AG09319 (cell line): ENCODE results near the gene PRELID2.

ENCODE experiments used
- DNase-seq: peaks from one replicate; pipeline ENCODE4 v3.0.0-alpha.2; 2010; ENCODE audit warnings: low read depth; ENCODE audit errors: extremely low read depth
- TF ChIP-seq, protein P1 (sequence below): IDR thresholded peaks from 2 replicates; pipeline ENCODE4 v1.5.1; 2011; ENCODE audit warnings: low read depth, mild to moderate bottlenecking, inconsistent platforms, low read length, moderate library complexity

Gene PRELID2

DNA sequence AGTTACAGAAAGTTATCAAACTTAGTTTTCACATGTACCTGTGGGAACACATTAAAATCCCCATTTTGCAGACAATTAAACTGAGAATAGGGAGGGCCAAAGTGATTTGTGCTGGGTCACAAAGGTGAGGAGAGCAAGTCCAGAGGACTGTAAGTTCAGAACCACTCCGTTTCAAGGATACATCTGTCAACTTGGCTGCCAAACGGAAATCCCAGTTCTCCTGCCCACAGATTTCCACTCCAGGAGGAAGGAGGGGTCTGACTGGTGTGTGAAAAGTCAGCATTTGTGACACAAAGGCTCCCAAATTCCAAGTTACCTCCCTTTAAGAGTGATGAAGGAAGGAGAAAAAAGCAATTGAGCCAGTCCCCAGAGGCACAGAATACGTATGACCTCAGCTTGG is 42.3 kb downstream of the PRELID2 start:
- no peak for DNase-seq
- TF ChIP-seq, protein P1, sequence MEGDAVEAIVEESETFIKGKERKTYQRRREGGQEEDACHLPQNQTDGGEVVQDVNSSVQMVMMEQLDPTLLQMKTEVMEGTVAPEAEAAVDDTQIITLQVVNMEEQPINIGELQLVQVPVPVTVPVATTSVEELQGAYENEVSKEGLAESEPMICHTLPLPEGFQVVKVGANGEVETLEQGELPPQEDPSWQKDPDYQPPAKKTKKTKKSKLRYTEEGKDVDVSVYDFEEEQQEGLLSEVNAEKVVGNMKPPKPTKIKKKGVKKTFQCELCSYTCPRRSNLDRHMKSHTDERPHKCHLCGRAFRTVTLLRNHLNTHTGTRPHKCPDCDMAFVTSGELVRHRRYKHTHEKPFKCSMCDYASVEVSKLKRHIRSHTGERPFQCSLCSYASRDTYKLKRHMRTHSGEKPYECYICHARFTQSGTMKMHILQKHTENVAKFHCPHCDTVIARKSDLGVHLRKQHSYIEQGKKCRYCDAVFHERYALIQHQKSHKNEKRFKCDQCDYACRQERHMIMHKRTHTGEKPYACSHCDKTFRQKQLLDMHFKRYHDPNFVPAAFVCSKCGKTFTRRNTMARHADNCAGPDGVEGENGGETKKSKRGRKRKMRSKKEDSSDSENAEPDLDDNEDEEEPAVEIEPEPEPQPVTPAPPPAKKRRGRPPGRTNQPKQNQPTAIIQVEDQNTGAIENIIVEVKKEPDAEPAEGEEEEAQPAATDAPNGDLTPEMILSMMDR, result no peak

DNA sequence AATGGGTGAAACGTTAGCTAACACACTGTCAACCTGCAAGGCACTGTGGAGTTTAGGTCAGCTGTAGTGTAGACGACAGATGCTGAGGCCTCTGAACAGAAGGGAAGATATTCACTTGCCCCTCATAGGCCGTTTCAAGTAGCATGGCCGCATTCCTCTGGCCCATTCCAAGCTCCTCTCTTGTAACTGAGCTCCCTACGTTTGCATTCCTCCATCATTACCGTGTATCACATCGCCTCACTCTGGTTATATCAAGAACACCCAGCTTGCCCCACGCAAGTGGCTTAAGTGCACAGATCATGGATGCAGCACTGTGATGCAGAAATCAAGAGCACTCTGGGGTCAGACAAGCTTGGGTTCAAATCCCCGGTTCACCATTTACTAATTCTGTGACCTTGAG is 43.3 kb downstream of the PRELID2 start:
- TF ChIP-seq, protein P1, result no peak
- no peak for DNase-seq

DNA sequence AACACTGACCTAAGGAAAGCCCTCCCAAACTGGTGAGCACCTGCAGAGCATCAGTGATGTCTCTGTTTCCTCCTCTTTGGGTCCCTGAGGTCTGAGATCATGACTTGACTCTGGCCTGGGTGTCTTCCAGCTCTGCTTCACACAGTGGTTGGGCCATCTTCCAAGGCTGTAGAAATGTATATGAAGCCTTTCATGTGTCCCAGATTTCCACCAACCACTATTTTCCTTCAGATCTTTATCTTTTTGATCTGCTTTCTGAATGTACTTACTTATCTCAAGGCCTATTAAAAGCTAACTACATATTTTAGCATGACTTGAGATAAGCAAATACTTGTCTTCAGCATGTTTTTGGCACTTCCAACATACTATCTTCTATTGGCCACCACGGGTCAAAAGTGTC is 47.1 kb downstream of the PRELID2 start:
- TF ChIP-seq, protein P1, result no peak
- no peak for DNase-seq

DNA sequence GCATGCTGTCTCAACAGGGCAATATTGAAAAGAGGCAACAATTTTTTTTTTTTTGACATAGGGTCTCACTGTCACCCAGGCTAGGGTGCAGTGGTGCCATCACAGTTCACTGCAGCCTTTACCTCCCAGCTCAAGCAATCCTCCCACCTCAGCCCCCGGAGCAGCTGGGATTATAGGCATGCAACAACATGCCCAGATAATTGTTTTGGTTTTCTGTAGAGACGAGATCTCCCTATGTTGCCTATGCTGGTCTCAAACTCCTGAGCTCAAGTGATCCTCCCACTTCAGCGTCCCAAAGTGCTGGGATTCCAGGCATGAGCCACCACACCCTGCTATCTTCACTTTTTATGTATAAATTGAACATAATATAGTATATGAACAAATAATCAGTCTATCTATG is 47.6 kb downstream of the PRELID2 start:
- TF ChIP-seq, protein P1, result no peak
- no peak for DNase-seq

DNA sequence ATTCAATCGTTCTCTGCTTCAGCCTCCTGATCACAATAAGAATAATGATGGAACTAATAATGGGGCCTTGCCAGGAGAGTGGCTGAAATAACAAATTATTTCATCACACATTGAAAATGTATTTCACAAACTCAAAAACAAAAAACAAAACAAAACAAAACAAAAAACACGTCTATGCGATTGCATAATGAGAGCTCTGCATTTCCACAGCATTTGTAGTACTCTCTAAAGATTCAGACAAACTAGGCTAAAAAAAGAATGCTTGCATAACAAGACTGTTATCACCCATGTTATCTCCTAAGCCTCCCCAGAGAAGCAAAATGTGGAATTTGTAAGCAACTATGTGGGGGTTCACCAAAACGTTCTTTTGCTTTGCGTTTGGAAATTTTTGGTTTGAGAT is 48.1 kb downstream of the PRELID2 start:
- TF ChIP-seq, protein P1, result no peak

DNA sequence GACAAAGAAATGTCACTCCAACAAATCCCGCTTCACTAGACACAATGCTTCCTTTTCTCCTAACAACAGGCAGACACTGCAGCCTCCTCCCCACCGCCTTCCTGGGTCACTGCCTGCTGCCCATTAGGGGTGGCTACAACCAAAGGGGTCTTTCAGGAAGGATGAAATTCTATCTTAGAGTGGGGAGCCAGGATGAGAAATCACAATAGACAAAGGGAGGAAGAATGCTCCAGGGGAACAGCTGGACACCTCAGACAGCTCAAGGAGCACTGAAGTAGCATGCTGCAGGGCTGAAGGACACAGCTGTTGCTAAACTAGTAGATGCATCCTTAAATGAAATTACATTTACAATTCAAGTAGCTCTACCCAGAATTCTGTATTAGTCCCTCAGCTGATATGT is 54.2 kb downstream of the PRELID2 start:
- DNase-seq, result no peak
- TF ChIP-seq, protein P1, result no peak

More for the DNA sequence above, 48.1 kb downstream of the PRELID2 start:
- DNase-seq, result no peak

DNA sequence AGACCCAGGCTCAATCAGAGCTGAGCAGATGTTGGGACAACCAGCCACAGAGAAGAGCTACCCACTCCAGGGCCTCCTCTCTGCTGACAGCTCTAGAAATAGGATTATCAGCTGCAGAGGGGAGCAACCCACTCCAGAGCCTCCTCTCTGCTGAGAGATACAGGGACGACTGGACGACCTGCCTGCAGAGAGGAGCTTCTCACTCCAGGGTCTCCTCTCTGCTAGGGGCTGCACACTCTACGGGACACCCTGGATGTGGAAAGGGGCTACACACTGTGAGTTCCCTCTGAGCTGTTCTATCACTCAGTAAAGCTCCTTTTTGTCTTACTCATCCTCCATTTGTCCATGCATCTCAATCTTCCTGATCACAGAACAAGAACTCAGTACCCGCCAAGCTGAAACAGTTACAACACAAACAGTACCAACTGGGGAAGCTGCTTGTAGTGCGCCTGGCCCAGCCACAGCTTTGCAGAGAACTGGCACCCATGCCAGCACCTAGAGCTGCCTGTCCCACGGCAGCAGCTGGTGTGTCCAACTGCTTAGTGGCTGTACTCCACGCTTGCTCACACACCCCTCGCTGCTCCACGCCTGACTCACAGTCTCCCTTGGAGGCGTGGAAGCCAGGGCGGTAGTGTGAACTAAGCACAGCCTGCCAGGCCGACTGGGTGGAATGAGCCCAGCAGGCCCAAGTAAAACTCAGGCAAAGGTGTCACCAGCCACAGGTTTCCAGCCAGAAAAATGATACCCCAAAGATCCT is 56.8 kb downstream of the PRELID2 start:
- DNase-seq, result no peak
- TF ChIP-seq, protein P1, result no peak
